A549 (cell line): ENCODE results near the gene BRCA2. TPM values are rescaled to one million over a fixed set of nuclear protein-coding genes. Genes with fewer than 3 reads are reported as not detected.

ENCODE experiments used
- ATAC-seq, 2 experiments: fragments of 200-7000 bp in 1 of 2; fragments of >200 bp in 1 of 2; cut with Nextera tagmentation in 1 of 2; cut with Tn5 transposase in 1 of 2; 3 replicates each; pipeline versions ENCODE4 v1.8.0 to v1.9.1; 2018 to 2020; ENCODE audit warnings: mild to moderate bottlenecking in 1 of 2, moderate library complexity in 1 of 2
- CTCF ChIA-PET: fragments of 300-600 bp; sonication (Branson Sonifier 250); formaldehyde crosslinking; extraction: SDS; loops from one replicate; lab custom pipeline; 2021; ENCODE audit warnings: antibody characterized with exemption, inconsistent platforms; lab: Yijun Ruan, JAX
- POLR2A ChIA-PET: fragments of 350-600 bp; formaldehyde crosslinking; extraction: SDS; loops from one replicate; lab custom pipeline; 2021; ENCODE audit warnings: antibody characterized with exemption, inconsistent platforms; lab: Yijun Ruan, JAX
- DNase-seq, 2 experiments: peaks; one replicate each; pipeline versions ENCODE4 v3.0.0 to v3.0.0-alpha.2; 2011 to 2016; ENCODE audit warnings: low read depth in 1 of 2, low spot score in 1 of 2
- FAIRE-seq: peaks from 2 replicates; lab custom pipeline; 2011; peaks lifted over from hg19 to GRCh38; lab: Jason Lieb, UNC
- H3K27ac ChIP-seq, 2 experiments: fragments of >200 bp; sonication (Bioruptor Twin); formaldehyde crosslinking; 3 replicates each; pipeline ENCODE4 v1.5.1; 2016 to 2017
- H3K4me1 ChIP-seq: fragments of >200 bp; sonication (Bioruptor Twin); formaldehyde crosslinking; 3 replicates; pipeline ENCODE4 v1.6.1; 2016
- H3K4me2 ChIP-seq: fragments of >200 bp; sonication (Bioruptor Twin); formaldehyde crosslinking; 3 replicates; pipeline ENCODE4 v1.6.1; 2016
- H3K4me3 ChIP-seq: fragments of >200 bp; sonication (Bioruptor Twin); formaldehyde crosslinking; 3 replicates; pipeline ENCODE4 v1.5.1; 2016
- H3K9me3 ChIP-seq: fragments of >200 bp; sonication (Bioruptor Twin); formaldehyde crosslinking; 3 replicates; pipeline ENCODE4 v1.6.1; 2016
- CHD2 ChIP-seq: fragments of 150-350 bp; IDR thresholded peaks from 2 replicates; pipeline ENCODE4 v1.6.1; 2014; ENCODE audit warnings: low read length; ENCODE audit not compliant: partially characterized antibody
- CHD4 ChIP-seq: fragments of 200-600 bp; sonication (generic); IDR thresholded peaks from 2 replicates; pipeline ENCODE4 v1.6.1; 2016; ENCODE audit warnings: antibody characterized with exemption, mild to moderate bottlenecking, borderline replicate concordance
- CTCF ChIP-seq: fragments of >200 bp; sonication (Bioruptor Twin); formaldehyde crosslinking; IDR thresholded peaks from 3 replicates; pipeline ENCODE4 v1.5.1; 2016
- E2F6 ChIP-seq: IDR thresholded peaks from 2 replicates; pipeline ENCODE4 v1.6.1; 2012; ENCODE audit warnings: low read depth, borderline replicate concordance
- EHF ChIP-seq: fragments of 250-450 bp; sonication (Bioruptor Pico); IDR thresholded peaks from 2 replicates; pipeline ENCODE4 v1.5.0; 2020; ENCODE audit warnings: mild to moderate bottlenecking
- ELK1 ChIP-seq: fragments of 150-350 bp; IDR thresholded peaks from 2 replicates; pipeline ENCODE4 v1.6.1; 2014; ENCODE audit warnings: low read depth, mild to moderate bottlenecking, low read length
- FOSL2 ChIP-seq, 2 experiments: fragments of 450-650 bp in 1 of 2; fragments of >200 bp in 1 of 2; sonication (Bioruptor Twin) in 1 of 2; formaldehyde crosslinking; IDR thresholded peaks; 2 replicates each; pipeline versions ENCODE4 v1.5.0 to v1.6.1; 2016 to 2020; ENCODE audit warnings: mild to moderate bottlenecking in 1 of 2, moderate library complexity in 1 of 2
- FOXS1 ChIP-seq: fragments of 250-450 bp; sonication (Bioruptor Pico); IDR thresholded peaks from 2 replicates; pipeline ENCODE4 v1.5.0; 2020; ENCODE audit warnings: mild to moderate bottlenecking, moderate library complexity
- KDM1A ChIP-seq: fragments of 200-600 bp; sonication (generic); IDR thresholded peaks from 2 replicates; pipeline ENCODE4 v1.6.1; 2016; ENCODE audit warnings: low read depth, mild to moderate bottlenecking
- MYC ChIP-seq: IDR thresholded peaks from 2 replicates; pipeline ENCODE4 v1.6.1; 2012; ENCODE audit warnings: mild to moderate bottlenecking, inconsistent platforms, low read length, improper control_type of control experiment, borderline replicate concordance
- PHF8 ChIP-seq: fragments of 200-600 bp; sonication (generic); IDR thresholded peaks from 2 replicates; pipeline ENCODE4 v1.6.1; 2016; ENCODE audit warnings: low read depth, mild to moderate bottlenecking, antibody characterized with exemption, moderate library complexity, borderline replicate concordance
- RCOR1 ChIP-seq: fragments of 150-350 bp; IDR thresholded peaks from 2 replicates; pipeline ENCODE4 v1.6.1; 2014; ENCODE audit warnings: antibody characterized with exemption, low read length, low read depth
- RFX5 ChIP-seq: fragments of 450-650 bp; IDR thresholded peaks from 2 replicates; pipeline ENCODE4 v1.7.1; 2014; ENCODE audit warnings: antibody characterized with exemption, mild to moderate bottlenecking, moderate library complexity
- ZC3H11A ChIP-seq: fragments of 450-650 bp; IDR thresholded peaks from 2 replicates; pipeline ENCODE4 v1.6.1; 2014; ENCODE audit warnings: antibody characterized with exemption, mild to moderate bottlenecking
- ZNF302 ChIP-seq: fragments of 250-450 bp; sonication (Bioruptor Pico); IDR thresholded peaks from 2 replicates; pipeline ENCODE4 v1.9.0; 2021; ENCODE audit warnings: inconsistent platforms, mild to moderate bottlenecking, moderate library complexity
- ZSCAN20 ChIP-seq: fragments of 250-450 bp; sonication (Bioruptor Pico); IDR thresholded peaks from 2 replicates; pipeline ENCODE4 v1.8.0; 2022; ENCODE audit warnings: mild to moderate bottlenecking, moderate library complexity
- WGBS: methylation state at CpG from one replicate; pipeline ENCODE4 v1.1.6; 2017; ENCODE audit errors: missing lambda C conversion rate; 5-methylcytosine and 5-hydroxymethylcytosine counted together
- polyA plus RNA-seq, 4 experiments: library from polyadenylated mRNA; depleted of rRNA in 3 of 4; stranded (reverse); fragments of >200 nt; fragmentation: RNase III in 1 of 4; extraction: RNeasy Plus Mini Kit Qiagen cat#74134 plus additional on column Dnase treatment in 1 of 4; gene quantifications; 2 replicates in 3 of 4; 3 replicates in 1 of 4; pipeline ENCODE4 v1.2.3, GENCODE V29; 2011 to 2017

Gene BRCA2
- polyA plus RNA-seq, 2 of the 4 experiments (the other 2 are of a cell fraction), result 2.6 to 4.6 TPM

- H3K4me1 ChIP-seq, result no peaks in the 10 kb centered on the region
- CTCF ChIA-PET, result no interaction called here
- POLR2A ChIA-PET, result no interaction called here
- FAIRE-seq (no peak), ATAC-seq (no peak), DNase-seq (no peak)
- no peak overlapping the region for H3K4me3 ChIP-seq
- H3K4me2 ChIP-seq, result no peak overlapping the region
- H3K27ac ChIP-seq, result no peak overlapping the region
- WGBS, result 84% methylated on average over 24 of the region's 27 CpGs
- no peaks in the 10 kb centered on the region for H3K9me3 ChIP-seq
- no peak for TF ChIP-seq CHD4
- no peak for TF ChIP-seq MYC
Measured at GRCh38 chr13:32409561-32410421, 94.5 kb downstream of the BRCA2 start.

- Histone ChIP-seq H3K27ac (no peak overlapping the region), H3K4me1 (no peaks in the 10 kb centered on the region), H3K9me3 (no peaks in the 10 kb centered on the region), H3K4me2 (no peak overlapping the region), H3K4me3 (no peak overlapping the region)
- ChIA-PET CTCF (no interaction called here), POLR2A (interaction anchor here (0.6 kb wide), 1 partner anchor 31 kb away, joined by 3 read pairs; no protein-coding TSS in a partner anchor)
- no peak for TF ChIP-seq FOSL2 (IDR thresholded peaks at IDR 0.05)
- no peak for TF ChIP-seq FOSL2 (CRISPR knock-in tag; IDR thresholded peaks at IDR 0.05)
- TF ChIP-seq EHF, result no peak
- no peak for TF ChIP-seq CHD2
- no peak for TF ChIP-seq RCOR1
- TF ChIP-seq ZC3H11A, result no peak
- no peak for TF ChIP-seq FOXS1 (CRISPR knock-in tag)
- TF ChIP-seq KDM1A, result no peak
- no peak for TF ChIP-seq ZSCAN20 (CRISPR knock-in tag)
- no peak for TF ChIP-seq PHF8
- no peak for TF ChIP-seq E2F6
- FAIRE-seq (no peak), DNase-seq (no peak), ATAC-seq (no peak)
- WGBS, result 81% methylated on average over 3 of the region's 3 CpGs
Measured at GRCh38 chr13:32413284-32413683, 98.0 kb downstream of the BRCA2 start.

- ChIA-PET POLR2A (no interaction called here), CTCF (no interaction called here)
- WGBS, result 65% methylated on average over 2 of the region's 2 CpGs
- TF ChIP-seq ZNF302 (CRISPR knock-in tag) (no peak), RFX5 (no peak)
- DNase-seq (no peak), FAIRE-seq (no peak), ATAC-seq (no peak)
- Histone ChIP-seq H3K9me3 (no peaks in the 10 kb centered on the region; the same call in 2 of the 3 replicates), H3K27ac (no peak overlapping the region), H3K4me1 (no peaks in the 10 kb centered on the region), H3K4me2 (no peak overlapping the region), H3K4me3 (no peak overlapping the region)
Measured at GRCh38 chr13:32414580-32414979, 99.3 kb downstream of the BRCA2 start.

- ChIA-PET POLR2A (no interaction called here), CTCF (no interaction called here)
- no peaks in the 10 kb centered on the region for H3K4me1 ChIP-seq
- peak; percentile 8 to 29 for DNase-seq
- H3K9me3 ChIP-seq, result no peaks in the 10 kb centered on the region; the same call in 2 of the 3 replicates
- TF ChIP-seq CTCF, result peak; percentile 25; the same call in 2 of the 3 replicates
- TF ChIP-seq ELK1, result no peak
- H3K4me2 ChIP-seq, result no peak overlapping the region
- no peak for FAIRE-seq
- H3K27ac ChIP-seq, result no peak overlapping the region
- H3K4me3 ChIP-seq, result no peak overlapping the region
- peak; percentile 68 to 71; a peak in 4 of 6 replicates for ATAC-seq
Measured at GRCh38 chr13:32415019-32415418, 99.7 kb downstream of the BRCA2 start.
